GM12872 (cell line): Measurements from ENCODE around the gene MGAT4C.

Experiments
- TF ChIP-seq, protein P1 (sequence below): IDR thresholded peaks from 3 replicates; pipeline ENCODE4 v1.5.1; 2011; ENCODE audit warnings: low read depth, mild to moderate bottlenecking, low read length, moderate library complexity; ENCODE audit not compliant: insufficient read depth

MGAT4C gene

DNA sequence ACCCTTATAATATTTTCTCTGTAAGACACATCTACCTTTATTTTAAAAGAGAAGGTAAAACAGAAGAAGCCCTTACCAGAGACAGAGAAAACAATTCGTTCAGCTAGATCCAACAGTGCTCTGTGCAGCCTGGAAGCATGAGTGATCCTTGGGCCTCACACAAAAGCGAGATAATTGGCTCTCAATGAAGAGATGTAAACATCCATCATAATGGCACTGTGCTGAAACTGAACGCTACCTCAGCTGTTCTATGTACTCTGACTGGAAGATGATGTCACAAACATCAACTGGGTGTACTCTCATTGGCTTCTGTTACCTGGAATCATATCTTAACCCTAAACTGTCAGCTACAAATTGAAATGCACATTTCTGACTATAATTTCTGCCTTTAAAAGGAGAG lies at the start of gene MGAT4C:
MGAT4C (minus strand) TSS at position 229 of the 400 bp plus-strand sequence.
- TF ChIP-seq, protein P1, sequence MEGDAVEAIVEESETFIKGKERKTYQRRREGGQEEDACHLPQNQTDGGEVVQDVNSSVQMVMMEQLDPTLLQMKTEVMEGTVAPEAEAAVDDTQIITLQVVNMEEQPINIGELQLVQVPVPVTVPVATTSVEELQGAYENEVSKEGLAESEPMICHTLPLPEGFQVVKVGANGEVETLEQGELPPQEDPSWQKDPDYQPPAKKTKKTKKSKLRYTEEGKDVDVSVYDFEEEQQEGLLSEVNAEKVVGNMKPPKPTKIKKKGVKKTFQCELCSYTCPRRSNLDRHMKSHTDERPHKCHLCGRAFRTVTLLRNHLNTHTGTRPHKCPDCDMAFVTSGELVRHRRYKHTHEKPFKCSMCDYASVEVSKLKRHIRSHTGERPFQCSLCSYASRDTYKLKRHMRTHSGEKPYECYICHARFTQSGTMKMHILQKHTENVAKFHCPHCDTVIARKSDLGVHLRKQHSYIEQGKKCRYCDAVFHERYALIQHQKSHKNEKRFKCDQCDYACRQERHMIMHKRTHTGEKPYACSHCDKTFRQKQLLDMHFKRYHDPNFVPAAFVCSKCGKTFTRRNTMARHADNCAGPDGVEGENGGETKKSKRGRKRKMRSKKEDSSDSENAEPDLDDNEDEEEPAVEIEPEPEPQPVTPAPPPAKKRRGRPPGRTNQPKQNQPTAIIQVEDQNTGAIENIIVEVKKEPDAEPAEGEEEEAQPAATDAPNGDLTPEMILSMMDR, result no peak

DNA sequence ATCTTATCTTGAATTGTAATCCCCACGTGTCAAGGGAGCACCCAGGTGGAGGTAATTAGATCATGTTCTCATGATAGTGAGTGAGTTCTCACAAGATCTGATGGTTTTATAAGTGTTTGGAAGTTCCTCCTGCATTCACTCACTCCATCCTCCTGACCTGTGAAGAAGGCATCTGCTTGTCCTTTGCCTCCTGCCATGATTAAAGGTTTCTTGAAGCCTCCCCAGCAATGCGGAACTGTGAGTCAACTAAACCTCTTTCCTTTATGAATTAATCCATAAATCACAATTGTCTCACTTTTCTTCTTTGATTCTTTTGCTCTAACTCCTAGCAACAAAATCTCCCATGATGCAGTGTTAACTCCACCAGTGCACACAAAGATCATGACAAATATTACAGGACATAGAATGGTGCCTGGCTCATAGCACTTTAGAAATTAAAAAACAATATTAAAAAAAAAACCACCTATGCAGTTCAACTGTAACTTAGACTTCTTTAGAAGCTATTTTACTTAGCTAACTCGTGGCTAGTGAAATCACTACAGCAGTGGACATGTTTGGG lies 37.6 kb upstream of the MGAT4C start:
- TF ChIP-seq, protein P1, result no peak

GRCh38 chr12:86292480-86292879 lies 36.3 kb upstream of the MGAT4C start:
- TF ChIP-seq, protein P1, result no peak

DNA sequence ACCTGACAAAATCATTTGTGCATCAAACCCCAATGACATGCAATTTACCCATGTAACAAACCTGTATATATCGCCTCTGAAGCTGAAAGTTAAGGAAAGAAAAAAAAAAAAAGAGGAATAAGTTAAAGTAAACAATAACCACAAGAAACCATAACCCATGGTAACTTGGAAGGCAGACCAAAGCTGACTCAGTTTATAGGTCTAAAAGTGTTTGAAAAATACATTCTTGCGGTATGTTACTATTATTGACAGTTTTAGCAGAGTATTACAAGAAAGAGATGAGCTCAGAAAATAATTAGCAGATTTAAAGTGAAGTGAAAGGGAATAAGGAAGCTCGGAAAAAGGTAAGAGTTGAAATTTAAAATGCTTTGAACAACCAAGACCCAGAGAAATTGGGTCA lies 34.4 kb upstream of the MGAT4C start:
- TF ChIP-seq, protein P1, result no peak

- TF ChIP-seq, protein P1, result no peak
Measured at GRCh38 chr12:86286119-86286518, 29.9 kb upstream of the MGAT4C start.

GRCh38 chr12:86283620-86284019 lies 27.4 kb upstream of the MGAT4C start:
- TF ChIP-seq, protein P1, result no peak

GRCh38 chr12:86275356-86275755 lies 19.2 kb upstream of the MGAT4C start:
- TF ChIP-seq, protein P1, result no peak
